Measurements from ENCODE around the gene DOCK1. TPM values are rescaled to one million over a fixed set of nuclear protein-coding genes. Genes with fewer than 3 reads are reported as not detected.

The DOCK1 gene
- total RNA-seq, 1 donor from 2014 or later, result 72.6 TPM

- peaks cover 10% of the 10 kb centered on the region for H3K4me1 Mint-ChIP-seq
- H3K36me3 Mint-ChIP-seq, result no peaks in the 10 kb centered on the region
- no peak overlapping the region for H3K4me2 ChIP-seq
- H4K20me1 ChIP-seq (ENCODE audit: low read depth), result peaks cover 53% of the 10 kb centered on the region
- no peak overlapping the region for H3K9ac ChIP-seq
- H3K79me2 ChIP-seq (ENCODE audit: low read depth), result no peaks in the 10 kb centered on the region
- no peaks in the 10 kb centered on the region for H3F3A ChIP-seq (ENCODE audit: low read depth)
- H3K9me3 Mint-ChIP-seq, result no peaks in the 10 kb centered on the region
- H3K27me3 Mint-ChIP-seq (ENCODE audit: insufficient read depth, low read depth), result no peaks in the 10 kb centered on the region
- no peak overlapping the region for H3K27ac Mint-ChIP-seq
- DNase-seq (ENCODE audit: low spot score), result no peak
- H3K27me3 ChIP-seq, result no peaks in the 10 kb centered on the region
- no peaks in the 10 kb centered on the region for H3K9me3 ChIP-seq (ENCODE audit: low read depth)
- no peak overlapping the region for H2AFZ ChIP-seq (replicated peaks)
- TF ChIP-seq EZH2phosphoT487 (IDR thresholded peaks at IDR 0.05) (no peak), EZH2 (IDR thresholded peaks at IDR 0.05) (no peak), CTCF (IDR thresholded peaks at IDR 0.05) (no peak)
- no peak overlapping the region for H3K27ac ChIP-seq
- H3K36me3 ChIP-seq, result no peaks in the 10 kb centered on the region
- no peak overlapping the region for H3K4me3 ChIP-seq
- H3K4me1 ChIP-seq, result no peaks in the 10 kb centered on the region
- H3K4me3 Mint-ChIP-seq, result no peak overlapping the region
These were observed 254.5 kb downstream of the DOCK1 start for GRCh38 chr10:127159648-127160245.

DNA sequence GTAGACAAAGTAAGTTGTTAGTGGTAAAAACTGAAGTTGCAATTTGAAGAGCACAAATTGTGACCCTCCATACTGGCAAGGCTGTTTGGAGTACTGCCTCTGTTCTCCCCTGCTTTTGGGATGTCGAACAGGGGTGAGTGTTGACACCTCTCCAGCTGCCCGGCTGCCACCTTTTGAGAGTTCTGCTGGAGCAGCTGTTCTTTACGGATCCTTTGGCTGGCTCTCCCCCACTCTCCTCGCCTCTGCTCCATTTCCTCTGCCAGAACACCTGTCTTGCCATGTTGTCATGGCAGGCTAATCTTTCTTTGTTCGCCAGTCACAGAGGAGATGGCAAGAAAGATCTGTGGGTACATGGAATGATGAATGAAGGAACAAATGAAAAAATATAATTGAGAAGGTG, 256.3 kb downstream of the DOCK1 start:
- Mint-ChIP-seq H3K9me3 (no peaks in the 10 kb centered on the region), H3K36me3 (no peaks in the 10 kb centered on the region), H3K4me1 (peaks cover 10% of the 10 kb centered on the region), H3K4me3 (no peak overlapping the region), H3K27me3 (ENCODE audit: insufficient read depth, low read depth) (no peaks in the 10 kb centered on the region), H3K27ac (no peak overlapping the region)
- H3K4me3 ChIP-seq, result no peak overlapping the region
- H3K36me3 ChIP-seq, result no peaks in the 10 kb centered on the region
- H3K9me3 ChIP-seq (ENCODE audit: low read depth), result no peaks in the 10 kb centered on the region
- H3K27me3 ChIP-seq, result no peaks in the 10 kb centered on the region
- no peak overlapping the region for H3K27ac ChIP-seq
- no peak overlapping the region for H3K4me2 ChIP-seq
- H3K4me1 ChIP-seq, result no peaks in the 10 kb centered on the region
- H4K20me1 ChIP-seq (ENCODE audit: low read depth), result peaks cover 50% of the 10 kb centered on the region
- TF ChIP-seq CTCF (IDR thresholded peaks at IDR 0.05) (no peak), EZH2phosphoT487 (IDR thresholded peaks at IDR 0.05) (no peak), EZH2 (IDR thresholded peaks at IDR 0.05) (no peak)
- no peak for DNase-seq (ENCODE audit: low spot score)
- no peaks in the 10 kb centered on the region for H3K79me2 ChIP-seq (ENCODE audit: low read depth)
- H3F3A ChIP-seq (ENCODE audit: low read depth), result no peaks in the 10 kb centered on the region
- H3K9ac ChIP-seq, result no peak overlapping the region
- H2AFZ ChIP-seq (replicated peaks), result no peak overlapping the region

GRCh38 chr10:127162841-127163240, 257.6 kb downstream of the DOCK1 start:
- H3K79me2 ChIP-seq (ENCODE audit: low read depth), result no peaks in the 10 kb centered on the region
- no peaks in the 10 kb centered on the region for H3K4me1 ChIP-seq
- peaks cover 41% of the 10 kb centered on the region for H4K20me1 ChIP-seq (ENCODE audit: low read depth)
- no peak overlapping the region for H3K4me3 Mint-ChIP-seq
- no peaks in the 10 kb centered on the region for H3K36me3 ChIP-seq
- no peaks in the 10 kb centered on the region for H3K27me3 ChIP-seq
- no peak overlapping the region for H3K27ac ChIP-seq
- no peaks in the 10 kb centered on the region for H3K9me3 ChIP-seq (ENCODE audit: low read depth)
- TF ChIP-seq CTCF (IDR thresholded peaks at IDR 0.05), result no peak
- TF ChIP-seq EZH2phosphoT487 (IDR thresholded peaks at IDR 0.05), result no peak
- TF ChIP-seq EZH2 (IDR thresholded peaks at IDR 0.05), result no peak
- H3K27ac Mint-ChIP-seq, result no peak overlapping the region
- H2AFZ ChIP-seq (replicated peaks), result no peak overlapping the region
- H3K4me3 ChIP-seq, result no peak overlapping the region
- no peaks in the 10 kb centered on the region for H3K27me3 Mint-ChIP-seq (ENCODE audit: insufficient read depth, low read depth)
- H3K36me3 Mint-ChIP-seq, result no peaks in the 10 kb centered on the region
- no peak overlapping the region for H3K9ac ChIP-seq
- H3F3A ChIP-seq (ENCODE audit: low read depth), result no peaks in the 10 kb centered on the region
- H3K4me2 ChIP-seq, result no peak overlapping the region
- H3K9me3 Mint-ChIP-seq, result no peaks in the 10 kb centered on the region
- DNase-seq (ENCODE audit: low spot score), result no peak
- H3K4me1 Mint-ChIP-seq, result no peaks in the 10 kb centered on the region
